BE2C (cell line): Measurements from ENCODE around the gene IKBKE.

Experiments used
- DNase-seq: peaks from one replicate; pipeline ENCODE4 v3.0.0-alpha.2; 2020
- H3K27me3 ChIP-seq: fragments of 250-450 bp; sonication (Bioruptor Pico); 2 replicates; pipeline ENCODE4 v1.5.1; 2020; ENCODE audit warnings: mild to moderate bottlenecking
- H3K36me3 ChIP-seq: fragments of 250-450 bp; sonication (Bioruptor Pico); 2 replicates; pipeline ENCODE4 v1.5.1; 2020; ENCODE audit warnings: mild to moderate bottlenecking
- H3K4me1 ChIP-seq: fragments of 250-450 bp; sonication (Bioruptor Pico); 2 replicates; pipeline ENCODE4 v1.5.1; 2020
- H3K4me3 ChIP-seq: 2 replicates; pipeline ENCODE4 v1.5.1; 2011; ENCODE audit warnings: low read depth, low read length
- H3K9me3 ChIP-seq: fragments of 250-450 bp; sonication (Bioruptor Pico); 2 replicates; pipeline ENCODE4 v1.5.1; 2020
- CTCF ChIP-seq: IDR thresholded peaks from 2 replicates; pipeline ENCODE4 v1.5.1; 2012; ENCODE audit warnings: mild to moderate bottlenecking, low read depth, low read length

Gene IKBKE

GRCh38 chr1:206448471-206448870, 21.8 kb upstream of the IKBKE start:
- Histone ChIP-seq H3K36me3 (no peaks in the 10 kb centered on the region), H3K4me1 (peaks cover 4% of the 10 kb centered on the region; the same call in 1 of the 2 replicates), H3K27me3 (no peaks in the 10 kb centered on the region), H3K4me3 (no peak overlapping the region), H3K9me3 (no peaks in the 10 kb centered on the region)
- no peak for TF ChIP-seq CTCF
- no peak for DNase-seq

- Histone ChIP-seq H3K4me1 (peaks cover 4% of the 10 kb centered on the region; the same call in 1 of the 2 replicates), H3K4me3 (no peak overlapping the region), H3K9me3 (no peaks in the 10 kb centered on the region), H3K36me3 (no peaks in the 10 kb centered on the region), H3K27me3 (no peaks in the 10 kb centered on the region; the same call in 1 of the 2 replicates)
- no peak for DNase-seq
- TF ChIP-seq CTCF = no peak
Measured at GRCh38 chr1:206449565-206449964, 20.7 kb upstream of the IKBKE start.

- Histone ChIP-seq H3K9me3 (no peaks in the 10 kb centered on the region), H3K27me3 (no peaks in the 10 kb centered on the region; the same call in 1 of the 2 replicates), H3K36me3 (no peaks in the 10 kb centered on the region), H3K4me1 (peaks cover under 1% of the 10 kb centered on the region), H3K4me3 (no peak overlapping the region)
- DNase-seq = no peak
- TF ChIP-seq CTCF = no peak
Measured at GRCh38 chr1:206450281-206450680, 20.0 kb upstream of the IKBKE start.

- Histone ChIP-seq H3K36me3 (no peaks in the 10 kb centered on the region), H3K4me1 (peaks cover 5% of the 10 kb centered on the region), H3K27me3 (no peaks in the 10 kb centered on the region; the same call in 1 of the 2 replicates), H3K9me3 (no peaks in the 10 kb centered on the region), H3K4me3 (no peak overlapping the region)
- DNase-seq = no peak
- TF ChIP-seq CTCF = no peak
Measured at GRCh38 chr1:206451134-206451686, 19.1 kb upstream of the IKBKE start.

GRCh38 chr1:206453111-206453510, 17.2 kb upstream of the IKBKE start:
- no peak overlapping the region for H3K4me3 ChIP-seq
- TF ChIP-seq CTCF = no peak
- H3K36me3 ChIP-seq = no peaks in the 10 kb centered on the region
- no peaks in the 10 kb centered on the region for H3K9me3 ChIP-seq
- H3K27me3 ChIP-seq = peaks cover 5% of the 10 kb centered on the region
- no peak for DNase-seq
- peaks cover 21% of the 10 kb centered on the region for H3K4me1 ChIP-seq

GRCh38 chr1:206455289-206455665, 15.0 kb upstream of the IKBKE start:
- no peak overlapping the region for H3K4me3 ChIP-seq
- peaks cover 21% of the 10 kb centered on the region for H3K4me1 ChIP-seq
- TF ChIP-seq CTCF = no peak
- no peaks in the 10 kb centered on the region for H3K36me3 ChIP-seq
- H3K9me3 ChIP-seq = no peaks in the 10 kb centered on the region
- no peak for DNase-seq
- H3K27me3 ChIP-seq = peaks cover 11% of the 10 kb centered on the region
